Activated CD4-positive, alpha-beta T cell treated with anti-CD3 and anti-CD28 coated beads for 48 hours (primary cell): Measurements from ENCODE around the gene WDR81.
"Not testable (repeated sequence)": the region's sequence is repeated elsewhere in the genome, so short reads cannot be mapped to it uniquely, and the experiment has no call there.

ENCODE experiments used
- DNase-seq: peaks from one replicate; pipeline ENCODE4 v3.0.0-alpha.2; 2020

Gene WDR81

GRCh38 chr17:1732241-1732832, 7.8 kb downstream of the WDR81 start:
- no peak for DNase-seq

GRCh38 chr17:1732833-1733321, 8.4 kb downstream of the WDR81 start:
- DNase-seq: no peak

- DNase-seq: no peak
Measured at GRCh38 chr17:1733759-1734158, 9.3 kb downstream of the WDR81 start.

- DNase-seq: no peak
Measured at GRCh38 chr17:1735418-1735817, 10.9 kb downstream of the WDR81 start.

GRCh38 chr17:1735834-1736347, 11.4 kb downstream of the WDR81 start:
- no peak for DNase-seq

- peak; percentile 76 for DNase-seq
Measured at GRCh38 chr17:1736348-1737281, 12.1 kb downstream of the WDR81 start.

GRCh38 chr17:1737531-1738291, 13.2 kb downstream of the WDR81 start:
- DNase-seq: no peak

- DNase-seq: not testable (repeated sequence)
Measured at GRCh38 chr17:1741899-1742298, 17.4 kb downstream of the WDR81 start.

- no peak for DNase-seq
Measured at GRCh38 chr17:1742371-1743087, 18.0 kb downstream of the WDR81 start, which contains the start of gene SERPINF2. Gene SERPINF2 (plus strand): TSS chr17:1742871. CDS start chr17:1744996, 2,125 bp downstream.

- DNase-seq: no peak
Measured at GRCh38 chr17:1743088-1743439, 18.6 kb downstream of the WDR81 start.

GRCh38 chr17:1744551-1745512, 20.3 kb downstream of the WDR81 start:
- no peak for DNase-seq

GRCh38 chr17:1745513-1746020, 21.1 kb downstream of the WDR81 start:
- DNase-seq: no peak

GRCh38 chr17:1746975-1747543, 22.6 kb downstream of the WDR81 start:
- no peak for DNase-seq

GRCh38 chr17:1750628-1751027, 26.1 kb downstream of the WDR81 start:
- no peak for DNase-seq

- DNase-seq: no peak
Measured at GRCh38 chr17:1752425-1753262, 28.1 kb downstream of the WDR81 start.

GRCh38 chr17:1753767-1754429, 29.4 kb downstream of the WDR81 start:
- DNase-seq: no peak

- DNase-seq: no peak
Measured at GRCh38 chr17:1754430-1755112, 30.1 kb downstream of the WDR81 start.

- DNase-seq: no peak
Measured at GRCh38 chr17:1755252-1755826, 30.8 kb downstream of the WDR81 start.
